Jurkat, Clone E6-1 (cell line): ENCODE data around the gene IL10RB. TPM values are rescaled to one million over a fixed set of nuclear protein-coding genes. Genes with fewer than 3 reads are reported as not detected.
"Not testable (repeated sequence)": the region's sequence is repeated elsewhere in the genome, so short reads cannot be mapped to it uniquely, and the experiment has no call there.

ENCODE experiments used
- DNase-seq: peaks from one replicate; pipeline ENCODE4 v3.0.0-alpha.2; 2011; ENCODE audit warnings: low read depth, low spot score
- H3K4me3 ChIP-seq: 2 replicates; pipeline ENCODE4 v1.5.1; 2011; ENCODE audit warnings: mild to moderate bottlenecking, low read length, control low read depth, moderate library complexity
- polyA plus RNA-seq: library from polyadenylated mRNA; unstranded; fragments of >200 nt; gene quantifications from one replicate; pipeline ENCODE4 v1.2.1, GENCODE V29; 2012; ENCODE audit warnings: missing spikeins; ENCODE audit not compliant: insufficient read length, insufficient read depth

IL10RB gene
- 16.8 TPM for polyA plus RNA-seq

- peak; percentile 48 for DNase-seq
- H3K4me3 ChIP-seq = peak within 1 kb of the TSS; percentile 59
These were observed at the start of gene IL10RB for GRCh38 chr21:33266050-33266788. IL10RB (plus strand) TSS chr21:33266367; CDS start chr21:33266466, 99 bp downstream.

GRCh38 chr21:33217138-33217520, 49.0 kb upstream of the IL10RB start:
- no peak overlapping the region for H3K4me3 ChIP-seq
- DNase-seq = no peak

GRCh38 chr21:33219300-33219699, 46.9 kb upstream of the IL10RB start:
- H3K4me3 ChIP-seq = no peak overlapping the region
- no peak for DNase-seq

GRCh38 chr21:33219954-33220353, 46.2 kb upstream of the IL10RB start:
- no peak for DNase-seq
- H3K4me3 ChIP-seq = no peak overlapping the region

DNA sequence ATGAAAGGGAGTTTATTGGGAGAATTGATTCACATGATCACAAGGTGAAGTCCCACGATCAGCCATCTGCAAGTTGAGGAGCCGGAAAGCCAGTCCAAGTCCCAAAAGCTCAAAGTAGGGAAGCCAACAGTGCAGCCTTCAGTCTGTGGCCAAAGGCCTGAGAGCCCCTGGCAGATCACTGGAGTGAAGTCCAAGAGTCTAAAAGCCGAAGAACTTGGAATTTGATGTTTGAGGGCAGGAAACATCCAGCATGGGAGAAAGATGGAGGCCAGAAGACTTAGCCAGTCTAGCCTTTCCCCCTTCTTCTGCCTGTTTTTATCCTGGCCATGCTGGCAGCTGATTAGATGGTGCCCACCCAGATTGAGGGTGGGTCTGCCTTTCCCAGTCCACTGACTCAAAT, 40.8 kb upstream of the IL10RB start:
- DNase-seq, H3K4me3 ChIP-seq: not testable (repeated sequence)

DNA sequence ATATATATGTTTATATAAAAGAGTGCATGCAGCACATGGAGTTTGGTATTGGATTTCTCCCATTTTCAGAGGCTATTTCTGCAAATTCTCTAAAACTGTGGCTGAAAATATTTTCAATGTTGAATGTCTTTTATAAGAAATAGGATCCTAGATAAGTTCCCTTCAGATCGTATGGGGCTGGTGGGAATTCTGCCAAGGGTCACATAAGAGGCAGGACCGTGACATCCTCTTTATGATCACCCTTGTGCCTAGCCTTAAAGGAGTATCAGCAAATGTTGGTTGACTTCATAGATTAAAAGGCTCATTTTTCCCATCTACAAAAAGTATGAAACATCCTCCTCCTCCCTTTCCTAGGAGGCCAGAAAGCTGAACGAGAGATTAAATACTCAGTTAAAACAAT, 37.7 kb upstream of the IL10RB start:
- no peak for DNase-seq
- no peak overlapping the region for H3K4me3 ChIP-seq

DNA sequence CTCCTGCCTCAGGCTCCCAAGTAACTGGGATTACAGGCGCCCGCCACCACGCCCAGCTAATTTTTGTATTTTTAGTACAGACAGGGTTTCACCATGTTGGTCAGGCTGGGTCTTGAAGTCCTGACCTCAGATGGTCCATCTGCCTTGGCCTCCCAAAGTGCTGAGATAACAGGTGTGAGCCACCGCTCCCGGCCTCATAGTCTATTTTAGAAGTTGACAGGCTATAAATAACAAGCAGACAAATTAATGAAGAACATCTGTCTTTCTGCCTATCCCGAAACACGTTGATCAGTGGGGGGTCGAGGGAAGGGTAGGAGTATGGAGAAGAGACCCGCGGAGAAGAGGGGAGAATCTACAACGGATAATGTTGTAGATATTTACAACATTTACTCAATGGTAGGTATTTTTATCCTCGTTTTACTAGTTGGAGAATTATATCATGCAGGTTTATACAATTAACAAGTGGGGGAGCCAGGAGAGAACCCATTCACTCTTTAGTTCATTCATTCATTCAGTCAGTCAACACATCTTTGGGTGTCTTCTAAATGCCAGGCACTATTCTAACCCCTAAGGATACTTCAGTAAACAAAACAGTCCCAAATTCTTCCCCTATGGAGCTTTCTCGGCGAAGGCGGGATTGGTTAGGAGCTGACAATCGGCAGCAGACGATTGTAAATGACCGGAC, 36.9 kb upstream of the IL10RB start:
- peak overlapping the region; percentile 51 for H3K4me3 ChIP-seq
- DNase-seq = no peak

DNA sequence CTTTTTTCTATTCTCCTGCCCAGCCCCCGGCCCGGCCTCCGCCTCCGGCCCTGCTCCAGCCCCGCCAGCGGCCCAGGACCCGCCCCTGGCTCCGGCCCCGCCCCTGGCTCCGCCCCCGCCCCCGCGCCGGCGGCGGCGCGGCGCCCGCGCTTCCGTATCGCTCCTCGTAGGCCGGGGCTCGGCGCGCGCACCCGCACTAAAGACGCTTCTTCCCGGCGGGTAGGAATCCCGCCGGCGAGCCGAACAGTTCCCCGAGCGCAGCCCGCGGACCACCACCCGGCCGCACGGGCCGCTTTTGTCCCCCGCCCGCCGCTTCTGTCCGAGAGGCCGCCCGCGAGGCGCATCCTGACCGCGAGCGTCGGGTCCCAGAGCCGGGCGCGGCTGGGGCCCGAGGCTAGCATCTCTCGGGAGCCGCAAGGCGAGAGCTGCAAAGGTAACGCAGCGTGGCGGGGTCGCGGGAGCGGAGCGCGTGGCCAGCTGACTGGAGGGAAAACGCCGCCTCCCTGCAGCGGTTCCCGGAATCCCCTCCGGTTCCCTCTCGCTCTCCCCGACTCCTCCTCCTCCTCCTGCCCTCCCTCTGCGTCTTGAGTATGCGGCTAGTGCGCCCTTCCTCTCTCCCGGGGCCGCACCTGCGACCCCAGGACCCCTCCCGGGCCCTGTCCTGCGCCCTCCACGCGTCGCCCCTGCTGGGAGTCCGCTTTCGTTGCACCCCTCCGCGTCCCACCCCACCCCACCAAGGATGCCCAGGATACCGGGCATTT, 36.2 kb upstream of the IL10RB start, which contains the start of gene IFNAR2:
Gene IFNAR2, plus strand, starts transcription at position 155 of the 761 bp plus-strand sequence. CDS start 11,985 bp downstream, outside the sequence.
- DNase-seq = no peak
- peak within 1 kb of the TSS; percentile 90 for H3K4me3 ChIP-seq

- H3K4me3 ChIP-seq = peak overlapping the region; percentile 90
- no peak for DNase-seq
These were observed 35.4 kb upstream of the IL10RB start for GRCh38 chr21:33230545-33231324.

DNA sequence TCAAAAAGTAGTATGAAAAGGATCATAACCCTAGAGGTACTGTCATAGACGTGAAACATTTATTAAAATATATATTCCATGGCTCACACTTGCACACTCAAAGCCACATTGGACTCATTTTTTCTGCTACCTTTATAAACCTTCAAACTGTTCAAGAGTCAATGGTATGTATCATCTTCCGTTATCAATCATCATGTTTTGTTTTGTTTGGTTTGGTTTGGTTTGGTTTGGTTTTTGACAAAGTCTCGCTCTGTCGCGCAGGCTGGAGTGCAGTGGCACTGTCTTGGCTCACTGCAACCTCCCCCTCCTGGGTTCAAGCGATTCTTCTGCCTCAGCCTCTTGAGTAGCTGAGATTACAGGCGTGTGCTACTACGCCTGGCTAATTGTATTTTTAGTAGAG, 34.6 kb upstream of the IL10RB start:
- peak overlapping the region; percentile 90 for H3K4me3 ChIP-seq
- DNase-seq = no peak

- peak overlapping the region; percentile 90 for H3K4me3 ChIP-seq
- no peak for DNase-seq
These were observed 33.7 kb upstream of the IL10RB start for GRCh38 chr21:33232291-33233034.

- H3K4me3 ChIP-seq = no peak overlapping the region
- no peak for DNase-seq
These were observed 31.3 kb upstream of the IL10RB start for GRCh38 chr21:33234635-33235520.

DNA sequence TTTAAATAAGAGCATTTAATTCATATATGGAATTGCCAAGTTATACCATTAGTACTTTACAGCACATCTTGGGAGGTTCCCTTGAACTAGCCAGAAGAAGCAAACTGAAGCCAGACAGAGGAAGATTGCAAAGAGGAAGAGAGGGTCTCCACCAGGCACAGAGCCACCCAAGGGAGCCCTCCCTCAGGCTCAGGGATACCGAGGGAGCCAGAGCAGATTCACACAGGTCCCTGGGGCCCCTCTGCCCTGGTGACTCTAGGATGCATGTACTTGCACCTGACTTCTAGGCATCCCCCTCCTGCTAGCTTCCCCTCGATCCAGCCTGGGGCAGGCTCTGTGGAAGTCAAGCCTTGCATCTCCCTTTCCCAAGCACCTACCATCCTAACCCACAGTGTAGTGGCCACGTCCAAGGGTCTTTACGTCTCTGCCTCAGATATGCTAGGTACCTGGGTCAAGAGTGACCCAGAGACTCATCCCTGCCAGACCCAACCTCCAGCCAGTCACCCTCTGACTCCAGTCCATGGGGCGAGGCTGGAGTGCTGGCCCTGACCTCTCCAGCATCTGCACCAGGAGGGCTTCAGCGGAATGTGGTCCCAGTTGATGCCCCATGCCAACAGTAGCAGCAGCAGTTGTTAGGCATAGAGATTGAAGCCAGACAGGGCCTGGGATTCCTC, 30.0 kb upstream of the IL10RB start:
- DNase-seq = no peak
- H3K4me3 ChIP-seq = no peak overlapping the region

GRCh38 chr21:33236766-33237165, 29.4 kb upstream of the IL10RB start:
- no peak for DNase-seq

GRCh38 chr21:33237486-33237885, 28.7 kb upstream of the IL10RB start:
- H3K4me3 ChIP-seq = no peak overlapping the region
- DNase-seq = no peak

More at GRCh38 chr21:33236766-33237165, 29.4 kb upstream of the IL10RB start:
- H3K4me3 ChIP-seq = no peak overlapping the region

DNA sequence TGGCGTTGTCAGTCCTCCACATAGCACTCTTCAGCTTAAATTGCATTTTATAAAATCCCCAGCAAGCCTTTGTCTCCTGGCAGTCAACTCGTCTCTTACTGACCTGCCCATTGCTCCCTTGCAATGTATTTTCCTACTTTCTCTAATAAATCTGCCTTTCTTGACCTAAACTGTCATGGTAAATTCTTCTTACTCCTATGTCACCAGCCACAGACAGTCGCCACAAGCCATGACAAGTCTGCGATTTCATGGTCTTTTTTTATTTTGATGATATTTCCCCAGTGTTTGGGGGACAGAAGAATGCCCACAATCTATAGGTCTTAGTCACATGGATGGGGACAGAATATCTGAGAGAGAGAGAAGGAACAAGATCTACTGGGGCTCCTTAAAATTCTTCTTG, 28.0 kb upstream of the IL10RB start:
- no peak for DNase-seq
- H3K4me3 ChIP-seq = no peak overlapping the region
